Activated CD8-positive, alpha-beta memory T cell treated with anti-CD3 and anti-CD28 coated beads for 4 hours (primary cell): Measurements from ENCODE around the gene POLG2.

Source experiments
- DNase-seq, 2 donors: peaks; one replicate each; pipeline ENCODE4 v3.0.0-alpha.2; 2020; ENCODE audit warnings: low read depth in 2 of 2

The POLG2 gene

GRCh38 chr17:64496786-64497564, at the start of gene POLG2:
Gene POLG2 (minus strand): TSS chr17:64497054. CDS start chr17:64496968, 86 bp downstream.
- peak; percentile 90 to 91 for DNase-seq

DNA sequence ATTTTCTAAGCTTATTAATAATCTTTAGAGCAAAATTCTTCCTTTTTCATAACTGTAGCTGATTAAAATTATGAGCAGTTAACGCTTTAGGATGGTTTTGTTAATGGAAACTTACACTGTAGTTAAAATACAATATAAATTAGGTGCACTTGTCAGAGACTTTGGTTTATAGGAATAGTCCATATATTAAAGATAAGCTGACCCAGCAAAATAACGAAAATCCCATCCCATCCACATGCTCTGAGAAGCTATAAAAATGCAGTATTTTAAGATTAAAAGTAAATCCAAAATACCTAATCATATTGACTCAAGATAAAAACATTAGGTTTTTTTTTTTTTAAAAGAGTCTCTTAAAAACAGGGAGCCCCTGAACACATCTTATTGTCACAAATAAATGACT, 47.9 kb upstream of the POLG2 start:
- no peak for DNase-seq

- no peak for DNase-seq
Observed at GRCh38 chr17:64540118-64540776, 43.4 kb upstream of the POLG2 start.

DNA sequence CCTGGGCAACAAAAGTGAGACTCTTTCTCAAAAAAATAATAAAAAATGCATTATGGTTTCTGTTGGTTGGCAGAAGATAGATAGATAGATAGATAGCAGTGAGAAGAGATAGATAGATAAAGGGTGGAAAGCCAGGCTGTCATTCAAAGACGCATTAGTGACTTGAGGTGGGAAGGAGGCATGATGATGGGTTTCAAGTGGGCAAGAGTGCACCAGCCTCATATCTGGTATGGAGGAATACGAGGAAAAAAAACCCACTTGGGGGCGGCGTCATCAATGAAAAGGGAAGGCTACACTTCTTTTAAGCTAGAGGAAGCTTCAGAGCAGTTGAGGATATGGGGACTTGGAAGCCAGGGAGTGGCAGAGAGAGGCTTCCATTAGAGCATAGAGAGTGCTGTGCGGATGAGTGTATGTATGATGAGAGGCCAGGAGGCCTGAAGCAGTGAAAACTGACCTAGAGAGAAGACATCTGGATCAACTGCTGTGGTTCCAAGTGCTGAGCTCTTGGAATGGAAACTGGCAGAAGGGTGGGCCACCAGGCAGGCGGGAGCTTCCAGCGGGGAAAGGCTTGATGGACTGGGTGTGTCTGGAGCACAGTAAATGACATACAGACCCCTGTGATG, 41.8 kb upstream of the POLG2 start:
- no peak for DNase-seq

- no peak for DNase-seq
Observed at GRCh38 chr17:64537488-64537887, 40.6 kb upstream of the POLG2 start.

- no peak for DNase-seq
Observed at GRCh38 chr17:64536913-64537312, 40.1 kb upstream of the POLG2 start.

DNA sequence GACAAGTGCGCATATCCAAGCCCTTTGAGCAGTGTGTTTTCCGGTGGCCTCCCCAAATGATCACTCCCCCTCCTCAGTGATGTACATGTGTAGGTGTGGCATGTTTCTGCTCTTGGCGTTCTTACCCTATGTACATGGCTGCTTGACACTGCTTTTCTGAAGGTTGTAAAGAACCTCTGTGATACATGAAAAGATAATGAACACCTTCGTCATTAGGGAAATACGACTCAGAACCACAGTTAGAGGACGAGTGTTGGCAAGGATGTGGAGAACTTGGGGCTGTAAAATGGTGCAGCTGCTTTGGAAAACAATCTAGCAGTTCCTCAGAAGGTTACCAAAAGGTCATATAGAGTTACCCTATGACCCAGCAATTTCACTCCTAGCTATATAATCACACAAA, 38.5 kb upstream of the POLG2 start:
- no peak for DNase-seq

- no peak for DNase-seq
Observed at GRCh38 chr17:64534187-64534586, 37.3 kb upstream of the POLG2 start.

- no peak for DNase-seq
Observed at GRCh38 chr17:64533784-64534183, 36.9 kb upstream of the POLG2 start.

DNA sequence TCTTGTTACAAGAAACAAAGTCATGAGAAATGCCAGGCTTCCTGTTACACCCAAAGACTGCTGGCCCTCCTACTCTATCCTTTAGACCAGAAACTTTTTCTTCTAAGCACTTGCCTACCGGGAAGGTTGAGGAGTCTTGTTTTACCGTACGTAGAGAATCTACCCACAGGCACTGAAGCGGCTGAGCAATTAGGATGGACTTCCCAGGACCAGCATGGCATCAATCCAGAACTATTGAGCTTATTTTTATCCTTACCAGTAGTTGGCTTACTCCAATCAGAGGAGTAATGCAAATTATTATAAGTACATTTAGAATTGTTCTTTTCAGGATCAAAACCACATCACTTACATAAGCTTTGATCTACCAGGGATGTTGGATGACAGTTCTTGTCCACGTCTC, 35.6 kb upstream of the POLG2 start:
- no peak for DNase-seq

DNA sequence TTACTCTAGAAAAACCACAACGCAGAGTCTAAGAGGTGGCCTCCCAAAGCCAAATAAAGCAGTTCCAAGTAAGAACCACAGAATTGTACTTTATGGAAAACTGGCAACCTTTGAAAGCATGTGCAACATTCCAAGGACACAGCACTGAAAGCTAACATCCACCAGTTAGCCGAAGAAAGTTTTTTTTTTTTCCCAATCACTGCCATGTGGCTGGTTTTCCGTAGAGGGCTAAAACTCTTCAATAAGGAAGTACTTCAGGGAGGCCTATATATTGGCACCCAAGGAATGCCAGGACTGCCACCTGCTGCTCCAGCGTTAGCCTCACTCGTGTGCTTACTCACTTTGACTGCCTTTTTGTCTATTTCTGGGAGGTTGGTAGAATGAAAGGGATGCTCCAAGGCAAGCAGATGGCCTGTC, 35.1 kb upstream of the POLG2 start:
- DNase-seq, result no peak

- no peak for DNase-seq
Observed at GRCh38 chr17:64529221-64529620, 32.4 kb upstream of the POLG2 start.

- no peak for DNase-seq
Observed at GRCh38 chr17:64527914-64528313, 31.1 kb upstream of the POLG2 start.

DNA sequence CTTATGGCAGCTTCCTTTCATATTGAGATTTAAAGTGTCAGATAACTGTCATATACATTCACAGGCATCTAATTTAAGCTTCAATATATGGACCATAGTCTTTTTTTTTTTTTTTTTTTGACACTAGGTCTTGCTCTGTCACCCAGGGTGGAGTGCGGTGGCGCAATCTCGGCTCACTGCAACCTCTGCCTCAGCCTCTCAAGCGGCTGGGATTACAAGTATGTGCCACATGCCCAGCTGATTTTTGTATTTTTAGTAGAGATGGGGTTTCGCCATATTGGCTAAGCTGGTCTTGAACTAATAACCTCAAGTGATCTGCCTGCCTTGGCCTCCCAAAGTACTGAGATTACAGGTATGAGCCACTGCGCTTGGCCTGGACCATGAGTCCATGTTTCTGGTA, 23.5 kb upstream of the POLG2 start:
- no peak for DNase-seq

GRCh38 chr17:64519601-64520000, 22.7 kb upstream of the POLG2 start:
- no peak for DNase-seq

GRCh38 chr17:64515829-64516228, 19.0 kb upstream of the POLG2 start:
- no peak for DNase-seq

- no peak for DNase-seq
Observed at GRCh38 chr17:64515419-64515818, 18.6 kb upstream of the POLG2 start.

DNA sequence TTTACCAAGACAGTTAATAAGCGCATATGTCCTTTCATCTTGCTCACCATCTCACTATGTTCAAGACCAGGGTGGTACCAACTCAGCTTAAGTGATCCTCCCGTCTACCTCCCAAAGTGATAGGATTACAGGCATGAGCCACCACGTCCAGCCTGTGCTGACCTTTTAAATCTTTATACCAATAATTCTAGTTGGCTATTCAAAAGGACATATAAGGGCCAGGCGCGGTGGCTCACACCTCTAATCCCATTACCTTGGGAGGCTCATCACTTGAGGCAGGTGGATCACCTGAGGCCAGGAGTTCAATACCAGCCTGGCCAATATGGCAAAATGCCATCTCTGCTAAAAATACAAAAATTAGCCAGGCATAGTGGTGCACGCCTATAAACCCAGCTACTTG, 12.3 kb upstream of the POLG2 start:
- DNase-seq, result no peak

DNA sequence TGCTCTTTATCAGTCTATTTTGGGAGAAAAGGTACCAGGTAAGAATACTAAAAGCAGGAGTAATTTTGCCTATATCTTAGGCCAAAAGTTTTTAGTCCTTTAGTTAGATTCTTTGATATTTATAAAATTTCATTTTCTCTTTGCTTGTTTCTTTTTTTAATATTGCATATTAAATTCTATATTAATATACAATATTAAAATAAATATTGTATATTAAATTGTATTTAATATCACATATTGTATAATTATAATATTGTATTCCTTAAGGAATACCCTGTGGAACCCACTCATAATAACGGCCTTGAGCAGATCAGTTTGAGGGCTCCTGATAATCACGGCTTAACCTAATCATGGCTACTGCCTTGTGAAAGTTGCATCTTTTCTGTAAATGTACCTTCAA, 11.8 kb upstream of the POLG2 start:
- no peak for DNase-seq

DNA sequence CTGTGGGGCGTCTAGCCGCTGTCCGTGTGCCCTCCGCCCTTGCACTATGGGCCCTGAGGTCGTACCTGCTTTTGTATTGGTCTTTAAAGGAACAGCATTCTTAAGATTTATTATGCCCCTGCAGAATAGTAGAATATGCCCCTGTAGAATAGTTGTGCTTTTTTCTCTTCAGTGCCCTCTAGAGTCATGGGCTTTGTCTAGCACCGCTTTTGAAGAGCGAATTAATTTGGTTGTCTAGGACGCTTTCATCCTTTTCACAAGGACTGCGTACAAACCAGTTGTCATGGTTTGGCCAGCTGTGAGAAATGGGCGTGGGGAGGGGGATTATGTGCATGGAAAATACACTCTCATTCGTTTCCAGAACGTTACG, 10.5 kb upstream of the POLG2 start:
- DNase-seq, result peak in 1 of 2 donors; percentile 11

- peak; percentile 91 to 95 for DNase-seq
Observed at GRCh38 chr17:64506576-64507412, 9.9 kb upstream of the POLG2 start, which contains the start of gene CEP95. Gene CEP95 (plus strand): TSS chr17:64506977. CDS start chr17:64507098, 121 bp downstream.

GRCh38 chr17:64506201-64506575, 9.3 kb upstream of the POLG2 start, which contains the start of gene DDX5:
Gene DDX5 (minus strand): TSS chr17:64506289. CDS start chr17:64506119, 170 bp downstream.
- DNase-seq, result peak; percentile 95 to 96
